Adrenal gland (tissue), 5 donors: ENCODE data around the gene TAC3.
"Not testable (repeated sequence)": the region's sequence is repeated elsewhere in the genome, so short reads cannot be mapped to it uniquely, and the experiment has no call there.

Source experiments
- POLR2A ChIP-seq, 2 donors: fragments of 450-650 bp; IDR thresholded peaks; one replicate each; pipeline ENCODE4 v1.6.1; 2017; ENCODE audit warnings: antibody characterized with exemption in 2 of 2, mild to moderate bottlenecking in 2 of 2, moderate library complexity in 1 of 2
- TF ChIP-seq, protein P1 (sequence below), 6 experiments: fragments of 450-650 bp in 4 of 6; fragments of 200-600 bp in 2 of 6; sonication (generic) in 1 of 6; IDR thresholded peaks; 1 replicate in 5 of 6; 2 replicates in 1 of 6; pipeline versions ENCODE4 v1.5.1 to v1.8.0; 2016 to 2021; ENCODE audit warnings: antibody characterized with exemption in 6 of 6, mild to moderate bottlenecking in 2 of 6, moderate library complexity in 1 of 6
- donor health status: DM: no; HTN: no; CAD: no.

DNA sequence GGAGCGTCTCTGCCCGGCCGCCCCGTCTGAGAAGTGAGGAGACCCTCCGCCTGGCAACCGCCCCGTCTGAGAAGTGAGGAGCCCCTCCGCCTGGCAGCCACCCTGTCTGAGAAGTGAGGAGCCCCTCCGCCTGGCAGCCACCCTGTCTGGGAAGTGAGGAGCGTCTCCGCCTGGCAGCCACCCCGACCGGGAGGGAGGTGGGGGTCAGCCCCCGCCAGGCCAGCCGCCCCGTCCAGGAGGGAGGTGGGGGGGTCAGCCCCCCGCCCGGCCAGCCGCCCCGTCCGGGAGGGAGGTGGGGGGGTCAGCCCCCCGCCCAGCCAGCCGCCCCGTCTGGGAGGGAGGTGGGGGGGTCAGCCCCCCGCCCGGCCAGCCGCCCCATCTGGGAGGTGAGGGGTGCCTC is 52.8 kb downstream of the TAC3 start:
- TF ChIP-seq, protein P1, sequence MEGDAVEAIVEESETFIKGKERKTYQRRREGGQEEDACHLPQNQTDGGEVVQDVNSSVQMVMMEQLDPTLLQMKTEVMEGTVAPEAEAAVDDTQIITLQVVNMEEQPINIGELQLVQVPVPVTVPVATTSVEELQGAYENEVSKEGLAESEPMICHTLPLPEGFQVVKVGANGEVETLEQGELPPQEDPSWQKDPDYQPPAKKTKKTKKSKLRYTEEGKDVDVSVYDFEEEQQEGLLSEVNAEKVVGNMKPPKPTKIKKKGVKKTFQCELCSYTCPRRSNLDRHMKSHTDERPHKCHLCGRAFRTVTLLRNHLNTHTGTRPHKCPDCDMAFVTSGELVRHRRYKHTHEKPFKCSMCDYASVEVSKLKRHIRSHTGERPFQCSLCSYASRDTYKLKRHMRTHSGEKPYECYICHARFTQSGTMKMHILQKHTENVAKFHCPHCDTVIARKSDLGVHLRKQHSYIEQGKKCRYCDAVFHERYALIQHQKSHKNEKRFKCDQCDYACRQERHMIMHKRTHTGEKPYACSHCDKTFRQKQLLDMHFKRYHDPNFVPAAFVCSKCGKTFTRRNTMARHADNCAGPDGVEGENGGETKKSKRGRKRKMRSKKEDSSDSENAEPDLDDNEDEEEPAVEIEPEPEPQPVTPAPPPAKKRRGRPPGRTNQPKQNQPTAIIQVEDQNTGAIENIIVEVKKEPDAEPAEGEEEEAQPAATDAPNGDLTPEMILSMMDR (IDR thresholded peaks at IDR 0.05), result not testable (repeated sequence)
- TF ChIP-seq POLR2A (IDR thresholded peaks at IDR 0.05), result not testable (repeated sequence)
